Putamen (tissue), 1 donor: Measurements from ENCODE around the gene PPFIBP1.
"Not testable (repeated sequence)": the region's sequence is repeated elsewhere in the genome, so short reads cannot be mapped to it uniquely, and the experiment has no call there.

ENCODE experiments used
- DNase-seq: peaks from one replicate; pipeline ENCODE4 v3.0.0-alpha.2; 2016; ENCODE audit warnings: low spot score

PPFIBP1 gene

GRCh38 chr12:27627123-27627852 lies 103.3 kb downstream of the PPFIBP1 start:
- no peak for DNase-seq

- DNase-seq: not testable (repeated sequence)
Observed at GRCh38 chr12:27627853-27628469, 104.0 kb downstream of the PPFIBP1 start.

DNA sequence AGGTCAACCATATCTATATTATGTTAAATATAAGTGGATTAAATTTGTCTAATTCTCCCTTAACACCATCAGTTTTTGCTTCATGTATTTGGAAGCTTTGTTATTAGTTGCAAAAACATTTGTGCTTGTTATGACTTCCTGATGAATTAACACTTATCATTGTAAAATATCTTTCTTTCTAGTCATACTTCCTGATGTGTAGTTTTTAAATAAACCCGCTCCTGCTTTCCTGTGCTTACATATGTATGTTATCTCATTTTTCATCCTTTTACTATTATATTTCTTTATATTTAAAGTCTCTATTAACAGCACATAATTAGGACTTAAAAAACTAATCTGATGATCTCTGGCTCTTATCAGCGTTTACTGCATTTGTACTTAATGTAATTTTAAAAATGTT lies 106.2 kb downstream of the PPFIBP1 start:
- DNase-seq: not testable (repeated sequence)

- no peak for DNase-seq
Observed at GRCh38 chr12:27631365-27631764, 107.4 kb downstream of the PPFIBP1 start.

DNA sequence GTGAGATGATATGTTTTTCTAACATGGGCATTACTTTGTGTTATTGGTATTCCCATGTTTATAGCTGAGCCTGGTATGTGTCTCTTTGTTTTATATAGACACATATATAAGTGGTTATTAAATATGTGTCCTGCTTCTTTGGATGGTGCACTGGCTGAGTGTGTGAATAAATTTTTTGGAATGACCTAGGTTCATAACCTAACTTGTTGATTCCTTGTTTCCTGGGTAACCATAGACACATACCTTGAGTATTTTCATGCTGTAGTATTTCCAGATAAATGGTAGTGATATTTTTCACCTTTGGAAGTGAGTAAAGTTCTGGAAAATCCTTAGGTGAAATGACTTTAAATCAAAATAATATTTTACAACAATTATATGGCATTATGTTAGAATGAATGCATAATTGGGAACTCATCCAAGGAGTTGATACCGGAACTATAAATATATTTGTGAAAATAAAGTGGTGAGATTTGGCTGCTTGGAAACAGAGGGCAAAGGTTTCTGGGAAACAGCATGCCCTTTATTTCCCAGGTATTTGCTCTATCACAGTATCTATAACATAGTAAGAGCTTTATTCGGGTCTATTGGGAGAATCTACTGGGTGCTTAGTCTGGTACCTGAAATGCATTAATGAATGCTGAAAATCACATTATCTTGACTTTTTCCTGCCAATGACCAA lies 107.9 kb downstream of the PPFIBP1 start:
- no peak for DNase-seq

GRCh38 chr12:27635349-27635972 lies 111.5 kb downstream of the PPFIBP1 start:
- peak; percentile 61 for DNase-seq

DNA sequence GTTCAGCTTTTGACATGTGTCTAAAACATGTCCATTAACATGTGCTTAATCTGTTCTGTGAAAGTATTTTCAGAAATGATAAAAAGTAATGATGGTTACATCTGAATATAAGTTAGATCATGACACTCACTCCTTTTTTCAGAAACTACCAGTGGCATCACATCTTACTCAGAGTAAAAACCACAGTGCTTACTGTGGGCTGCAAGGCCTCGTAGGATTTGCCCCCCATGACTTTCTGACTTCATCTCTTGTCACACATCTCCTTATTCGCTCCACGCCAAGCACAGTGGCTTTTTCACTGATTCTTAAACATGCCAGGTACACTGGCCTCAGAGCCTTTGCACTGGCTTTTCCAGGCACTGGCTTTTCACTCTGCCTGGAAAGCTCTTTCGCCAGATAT lies 112.6 kb downstream of the PPFIBP1 start:
- DNase-seq: not testable (repeated sequence)

- no peak for DNase-seq
Observed at GRCh38 chr12:27637524-27637923, 113.5 kb downstream of the PPFIBP1 start.

GRCh38 chr12:27639265-27639664 lies 115.3 kb downstream of the PPFIBP1 start:
- DNase-seq: no peak

- DNase-seq: not testable (repeated sequence)
Observed at GRCh38 chr12:27640566-27641200, 116.7 kb downstream of the PPFIBP1 start.

DNA sequence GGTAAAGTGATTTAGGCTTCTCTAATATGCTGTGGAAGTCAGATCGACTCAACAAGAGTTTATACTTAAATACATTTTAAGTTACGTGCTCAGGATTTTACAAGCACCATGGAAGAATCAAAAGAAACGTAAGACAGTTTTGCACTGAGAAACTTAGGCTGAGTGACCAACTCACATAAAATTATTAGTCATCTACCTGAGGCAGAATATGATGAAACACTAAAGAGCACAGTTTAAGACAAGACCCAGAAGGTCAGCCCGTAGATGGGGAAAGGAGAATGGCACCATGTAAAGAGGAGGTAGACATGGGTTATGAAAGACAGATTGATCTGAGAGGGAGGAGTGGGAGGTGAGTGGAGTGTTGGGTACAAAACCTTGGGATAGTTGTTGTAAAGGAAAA lies 118.4 kb downstream of the PPFIBP1 start:
- DNase-seq: not testable (repeated sequence)

GRCh38 chr12:27642892-27643291 lies 118.9 kb downstream of the PPFIBP1 start:
- DNase-seq: not testable (repeated sequence)

GRCh38 chr12:27644158-27644845 lies 120.3 kb downstream of the PPFIBP1 start:
- no peak for DNase-seq

DNA sequence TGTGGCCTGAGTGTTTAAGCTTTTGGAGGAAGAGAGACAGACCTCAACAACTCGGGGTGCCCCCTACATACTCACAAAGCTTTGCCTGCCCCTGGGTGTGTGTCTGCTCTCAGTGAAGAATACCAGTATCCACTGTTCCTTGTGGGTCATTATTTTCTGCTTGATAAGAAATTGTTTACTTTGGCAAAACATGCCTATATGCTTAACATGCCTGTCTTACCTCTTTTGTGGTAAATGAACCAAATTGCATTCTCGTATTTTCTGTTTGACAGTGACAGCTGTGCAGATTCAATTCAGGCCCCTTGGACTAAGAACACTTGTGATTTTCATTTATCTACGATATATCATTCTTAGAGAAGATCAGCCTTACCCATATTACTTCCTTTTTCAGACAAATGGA lies 121.7 kb downstream of the PPFIBP1 start:
- DNase-seq: no peak

- no peak for DNase-seq
Observed at GRCh38 chr12:27646149-27646548, 122.1 kb downstream of the PPFIBP1 start.

DNA sequence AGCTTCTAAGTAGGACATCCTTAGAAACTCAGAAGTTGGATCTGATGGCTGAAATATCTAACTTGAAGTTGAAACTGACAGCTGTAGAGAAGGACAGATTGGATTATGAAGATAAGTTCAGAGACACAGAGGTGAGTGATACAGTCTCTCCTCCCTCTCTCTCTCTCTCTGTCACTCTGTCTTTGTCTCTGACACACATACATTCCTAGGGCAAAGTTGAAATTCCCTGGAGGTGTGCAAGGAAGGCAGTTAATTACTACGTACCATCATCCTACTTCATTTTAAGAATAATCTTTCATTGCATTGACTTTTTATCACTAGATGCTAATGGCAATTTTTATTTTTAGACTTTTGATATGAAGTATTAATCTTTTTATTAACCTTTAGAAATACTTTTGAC lies 126.0 kb downstream of the PPFIBP1 start:
- no peak for DNase-seq

- DNase-seq: no peak
Observed at GRCh38 chr12:27651201-27651600, 127.2 kb downstream of the PPFIBP1 start.

DNA sequence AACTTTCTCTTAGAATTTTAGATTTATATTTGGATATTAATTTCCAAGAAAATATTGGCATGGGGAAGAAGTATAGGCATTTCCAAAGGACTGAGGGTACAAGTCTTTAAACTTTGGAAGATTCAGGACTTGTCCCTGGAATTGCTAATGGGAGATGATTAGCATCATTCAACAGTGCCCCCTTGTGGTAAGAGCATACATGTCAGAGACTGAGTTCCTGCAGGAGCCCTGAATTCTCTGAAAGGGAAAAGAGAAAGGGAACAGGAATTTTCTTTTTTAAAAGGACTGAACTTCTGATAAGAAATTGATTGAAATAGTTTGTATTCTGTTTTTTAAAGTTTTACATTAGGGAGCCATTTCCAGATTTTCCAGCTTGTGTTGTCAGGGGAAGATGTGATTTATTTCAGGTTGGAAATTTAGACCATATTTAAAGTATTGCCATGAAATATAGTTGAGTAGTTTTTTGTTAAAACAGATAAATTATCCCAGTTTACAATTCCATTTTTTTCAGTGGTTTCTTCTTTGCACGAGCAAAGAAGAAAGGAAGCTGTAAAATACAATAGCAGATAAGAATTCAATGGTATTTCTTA lies 128.3 kb downstream of the PPFIBP1 start:
- peak; percentile 75 for DNase-seq

DNA sequence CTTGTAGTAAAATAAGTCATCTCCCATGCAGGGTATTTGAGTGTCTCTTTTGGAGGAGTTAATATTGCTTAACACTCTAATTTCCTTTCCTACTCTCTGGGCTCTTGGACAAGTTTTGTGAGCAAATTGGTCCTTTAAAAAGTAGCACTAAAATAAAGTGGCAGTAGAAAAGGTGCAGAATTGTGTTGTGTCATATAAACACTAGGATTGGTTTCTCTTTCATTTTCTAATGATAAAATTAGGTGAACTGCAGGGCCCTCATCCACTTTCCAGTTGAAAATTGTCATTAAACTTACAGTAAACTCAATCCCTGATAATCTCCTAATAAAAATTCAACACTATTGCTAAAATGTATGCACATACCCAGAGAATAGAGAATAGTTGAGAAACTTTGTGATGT lies 129.7 kb downstream of the PPFIBP1 start:
- DNase-seq: no peak

- DNase-seq: not testable (repeated sequence)
Observed at GRCh38 chr12:27655476-27655875, 131.5 kb downstream of the PPFIBP1 start.

- no peak for DNase-seq
Observed at GRCh38 chr12:27657296-27657695, 133.3 kb downstream of the PPFIBP1 start.
